NCI-H128 (cell line): ENCODE results near the gene RWDD3.

Experiments used
- DNase-seq: peaks from one replicate; lab custom pipeline; 2025; ENCODE audit not compliant: unreplicated experiment; lab: John Stamatoyannopoulos, UW

RWDD3 gene

DNA sequence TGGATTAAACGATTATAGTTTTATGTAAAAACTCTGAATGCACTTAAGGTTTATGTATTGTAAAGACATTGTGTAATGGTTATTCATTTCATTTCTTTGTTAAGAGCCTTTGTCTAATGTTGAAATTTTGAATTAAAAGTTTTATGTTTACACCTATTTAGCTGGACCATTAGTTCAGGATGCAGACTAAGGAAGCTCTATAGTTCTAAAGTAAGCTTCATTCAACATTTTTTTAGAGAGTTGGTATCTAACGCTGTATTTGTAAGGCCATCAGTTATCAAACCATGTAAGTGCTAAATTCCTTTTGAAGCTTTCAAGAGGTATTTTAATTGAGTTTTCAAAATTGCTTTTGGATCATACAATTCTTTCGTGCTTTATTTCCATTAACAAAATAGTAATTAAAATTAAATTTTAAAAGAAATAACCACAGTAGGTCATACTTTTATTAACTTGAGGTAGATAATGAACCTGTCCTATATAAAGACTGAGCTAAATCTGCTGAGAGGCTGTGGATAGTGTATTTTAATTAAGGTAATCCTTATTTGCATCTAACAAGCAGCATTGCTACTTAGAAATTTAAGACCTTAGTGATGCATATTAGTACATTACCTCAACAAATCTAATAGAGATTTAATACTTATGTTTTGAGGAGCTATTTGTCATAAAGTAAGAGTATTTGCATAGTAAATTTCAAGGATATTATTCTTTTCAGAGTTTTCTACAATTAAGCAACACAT is 47.9 kb downstream of the RWDD3 start:
- DNase-seq, result no peak

DNA sequence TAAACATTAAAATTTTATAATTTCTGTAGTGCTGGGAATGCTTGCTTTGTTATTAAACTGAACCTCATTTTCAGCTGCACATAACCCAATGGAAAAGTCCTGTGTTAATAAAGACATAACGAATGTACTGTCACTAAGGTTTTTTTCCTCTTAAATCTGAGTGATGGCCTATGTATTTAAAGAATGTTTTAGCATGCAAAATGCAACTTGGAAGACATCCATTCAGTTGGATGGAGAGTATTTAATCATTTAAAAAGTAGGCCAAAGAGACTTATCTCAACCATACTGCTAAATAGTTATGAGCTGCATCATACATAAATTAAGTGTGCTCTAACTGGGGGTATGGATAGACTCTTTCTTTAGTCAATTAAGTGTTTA is 48.5 kb downstream of the RWDD3 start:
- no peak for DNase-seq

DNA sequence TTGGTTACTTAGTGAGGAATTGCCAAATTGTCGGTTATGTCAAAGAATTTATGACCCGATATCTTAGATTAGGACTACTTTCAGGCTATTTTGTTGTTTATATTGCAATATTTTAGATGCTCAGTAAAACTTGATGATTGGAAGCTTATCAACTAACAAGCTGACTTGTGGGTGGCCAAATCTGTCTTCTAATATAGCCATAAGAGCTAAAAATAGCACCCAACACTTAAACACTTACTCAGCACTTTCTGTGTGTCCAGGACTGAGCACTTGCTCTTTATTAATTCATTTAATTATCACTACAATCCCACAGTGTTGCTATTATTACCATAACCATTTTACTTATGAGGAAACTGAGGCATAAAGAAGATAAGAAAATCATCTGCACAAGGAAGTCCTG is 50.4 kb downstream of the RWDD3 start:
- no peak for DNase-seq

DNA sequence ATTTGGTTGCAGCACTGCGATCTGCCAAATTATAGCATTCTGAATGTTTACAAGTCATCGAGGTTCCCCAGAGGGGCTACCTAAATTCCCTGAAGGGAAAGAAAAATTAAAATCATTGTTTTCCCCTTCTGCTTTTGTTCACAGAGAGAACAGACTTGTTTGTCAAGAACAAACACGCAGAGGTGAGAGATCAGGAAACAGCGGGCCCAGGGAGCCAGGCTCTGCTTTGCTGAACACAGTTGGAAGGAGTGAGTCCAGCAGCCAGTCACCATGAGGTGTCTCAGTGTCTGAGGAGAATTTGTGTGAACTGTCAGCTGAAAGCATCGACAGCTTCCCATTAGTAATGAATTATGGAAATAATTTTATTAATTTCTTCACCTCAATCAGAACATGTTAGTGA is 52.5 kb downstream of the RWDD3 start:
- no peak for DNase-seq

DNA sequence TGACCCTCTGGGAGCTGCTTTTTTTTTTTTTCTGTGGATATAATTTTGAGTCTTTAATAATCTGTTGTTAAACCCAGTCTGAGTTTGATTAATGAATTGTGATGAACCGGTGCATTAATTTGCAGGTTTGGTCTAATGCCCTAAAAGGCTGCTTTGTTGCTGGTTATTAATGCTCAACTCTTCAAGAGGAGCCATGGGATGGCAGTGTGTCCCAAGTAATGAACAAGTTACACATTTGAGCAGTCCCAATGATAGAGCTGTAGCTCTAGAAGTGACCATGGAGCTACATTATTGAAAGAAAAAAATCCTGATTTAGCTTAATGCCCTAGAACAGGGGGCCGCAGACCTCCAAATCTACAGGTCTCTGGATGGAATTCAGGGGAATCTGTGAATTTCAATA is 53.1 kb downstream of the RWDD3 start:
- no peak for DNase-seq

DNA sequence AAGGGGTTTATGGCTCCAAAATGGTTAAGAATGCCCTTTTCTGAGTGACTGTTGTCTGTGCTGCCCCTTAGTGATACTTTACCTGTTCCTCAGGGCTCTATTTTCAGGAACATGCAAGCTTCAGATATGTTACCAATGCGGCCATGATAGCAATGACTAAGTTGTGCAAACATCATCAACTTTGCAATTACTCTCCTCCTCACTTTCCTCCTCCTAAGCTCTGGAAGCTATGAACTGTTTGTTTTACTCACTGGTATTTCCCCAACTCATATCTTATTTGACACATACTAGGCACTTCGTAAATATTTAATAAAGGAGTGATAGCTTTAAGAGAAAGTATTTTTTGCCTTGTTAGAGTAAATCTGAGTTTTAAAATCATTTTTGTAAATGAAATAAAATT is 53.8 kb downstream of the RWDD3 start:
- no peak for DNase-seq
